Sigmoid colon (tissue), 7 donors: ENCODE results near the gene DIP2B. TPM values are rescaled to one million over a fixed set of nuclear protein-coding genes. Genes with fewer than 3 reads are reported as not detected.

Source experiments
- DNase-seq: peaks from one replicate; pipeline ENCODE4 v3.0.0-alpha.2; 2019
- H3K27ac ChIP-seq, 4 donors: fragments of 200-600 bp; sonication (generic); one replicate each; pipeline ENCODE4 v1.5.1; 2016 to 2019; ENCODE audit warnings: mild to moderate bottlenecking in 1 of 4
- H3K27me3 ChIP-seq, 3 donors: fragments of 200-600 bp; sonication (generic); one replicate each; pipeline ENCODE4 v1.5.1; 2019; ENCODE audit warnings: mild to moderate bottlenecking in 1 of 3
- H3K36me3 ChIP-seq, 4 donors: fragments of 200-600 bp; sonication (generic); one replicate each; pipeline ENCODE4 v1.5.1; 2016 to 2019
- H3K4me1 ChIP-seq, 4 donors: fragments of 200-600 bp; sonication (generic); one replicate each; pipeline ENCODE4 v1.5.1; 2017 to 2019
- H3K4me3 ChIP-seq, 4 donors: fragments of 200-600 bp; sonication (generic); one replicate each; pipeline ENCODE4 v1.5.1; 2017 to 2019; ENCODE audit warnings: mild to moderate bottlenecking in 2 of 4, moderate library complexity in 1 of 4
- H3K9me3 ChIP-seq, 4 donors: fragments of 200-600 bp in 3 of 4; sonication (generic) in 3 of 4; one replicate each; pipeline versions ENCODE4 v1.5.1 to v1.6.1; 2013 to 2019
- EP300 ChIP-seq, 4 donors: sonication (generic); formaldehyde crosslinking; IDR thresholded peaks; one replicate each; pipeline ENCODE4 v1.6.1; 2017; ENCODE audit warnings: antibody characterized with exemption in 4 of 4
- POLR2A ChIP-seq, 2 donors: fragments of 450-650 bp; IDR thresholded peaks; one replicate each; pipeline ENCODE4 v1.6.1; 2016; ENCODE audit warnings: antibody characterized with exemption in 2 of 2, mild to moderate bottlenecking in 2 of 2, moderate library complexity in 2 of 2
- POLR2AphosphoS5 ChIP-seq, 4 donors: sonication (generic); formaldehyde crosslinking; IDR thresholded peaks; one replicate each; pipeline ENCODE4 v1.6.1; 2017; ENCODE audit warnings: antibody characterized with exemption in 4 of 4
- WGBS, 2 donors: extraction: QIAGEN DNeasy Blood & Tissue Kit; methylation state at CpG; one replicate each; pipeline ENCODE4 v1.1.7; 2013; 5-methylcytosine and 5-hydroxymethylcytosine counted together
- intact Hi-C: fragments of 100-400 bp; cut with DNase I; formaldehyde crosslinking; loops from one replicate; pipeline ENCODE4 v1.15.1; 2023
- polyA plus RNA-seq, 3 donors: library from polyadenylated mRNA; stranded (reverse); fragments of 200-250 nt; gene quantifications; one replicate each; pipeline ENCODE4 v1.2.3, GENCODE V29; 2013
- small RNA-seq, 3 donors: library from RNA; depleted of rRNA; stranded (forward); fragments of <200 nt; gene quantifications; one replicate each; pipeline ENCODE3, GENCODE V24; 2016
- total RNA-seq, 4 donors: library from RNA; depleted of rRNA; stranded (reverse); fragments of >200 nt; gene quantifications; one replicate each; pipeline ENCODE4 v1.1.0, GENCODE V29; 2016
- TF ChIP-seq, protein P1 (sequence below), 4 experiments: fragments of 450-650 bp in 3 of 4; fragments of 200-600 bp in 1 of 4; IDR thresholded peaks; one replicate each; pipeline ENCODE4 v1.5.1; 2016 to 2019; ENCODE audit warnings: antibody characterized with exemption in 4 of 4, mild to moderate bottlenecking in 3 of 4, moderate library complexity in 2 of 4
- donor health status: healthy with polysubstance abuse.
- donor health status: Bipolar disorder and iron deficiency.
- donor health status: healthy.

The DIP2B gene
- total and polyA plus RNA-seq, 7 donors = 7.2 to 28.0 (median 16.4) TPM

DNA sequence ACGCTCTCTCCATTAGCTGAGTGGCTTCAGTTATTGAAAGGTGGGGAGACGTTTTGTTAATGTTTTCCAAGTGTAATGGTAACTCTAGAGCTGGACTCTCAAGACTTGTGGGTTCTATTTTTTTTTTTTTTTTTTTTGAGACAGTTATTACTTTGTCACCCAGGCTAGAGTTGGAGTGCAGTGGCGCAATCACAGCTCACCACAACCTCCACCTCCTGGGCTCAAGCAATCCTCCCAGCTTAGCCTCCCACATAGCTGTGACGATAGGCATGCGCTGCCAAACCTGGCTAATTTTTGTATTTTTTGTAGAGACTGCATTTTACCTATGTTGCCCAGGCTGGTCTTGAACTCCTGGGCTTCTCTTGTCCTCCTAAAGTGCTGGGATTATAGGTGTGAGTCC lies 285.3 kb downstream of the DIP2B start:
- no peaks in the 10 kb centered on the region for H3K9me3 ChIP-seq
- 93 to 97% methylated on average over 5 of the region's 5 CpGs for WGBS, 2 donors

More for the DNA sequence above, 285.3 kb downstream of the DIP2B start:
- no peak for DNase-seq
- Histone ChIP-seq H3K4me1 (peaks cover 0 to 19% (median 4%) of the 10 kb centered on the region in 4 donors), H3K4me3 (no peak overlapping the region), H3K27me3 (no peaks in the 10 kb centered on the region), H3K36me3 (no peaks in the 10 kb centered on the region), H3K27ac (no peak overlapping the region)
- intact Hi-C loops = no loop called here
- TF ChIP-seq POLR2AphosphoS5 (IDR thresholded peaks at IDR 0.05) = no peak
- no peak for TF ChIP-seq EP300 (IDR thresholded peaks at IDR 0.05)
- no peak for TF ChIP-seq POLR2A (IDR thresholded peaks at IDR 0.05)
- TF ChIP-seq, protein P1, sequence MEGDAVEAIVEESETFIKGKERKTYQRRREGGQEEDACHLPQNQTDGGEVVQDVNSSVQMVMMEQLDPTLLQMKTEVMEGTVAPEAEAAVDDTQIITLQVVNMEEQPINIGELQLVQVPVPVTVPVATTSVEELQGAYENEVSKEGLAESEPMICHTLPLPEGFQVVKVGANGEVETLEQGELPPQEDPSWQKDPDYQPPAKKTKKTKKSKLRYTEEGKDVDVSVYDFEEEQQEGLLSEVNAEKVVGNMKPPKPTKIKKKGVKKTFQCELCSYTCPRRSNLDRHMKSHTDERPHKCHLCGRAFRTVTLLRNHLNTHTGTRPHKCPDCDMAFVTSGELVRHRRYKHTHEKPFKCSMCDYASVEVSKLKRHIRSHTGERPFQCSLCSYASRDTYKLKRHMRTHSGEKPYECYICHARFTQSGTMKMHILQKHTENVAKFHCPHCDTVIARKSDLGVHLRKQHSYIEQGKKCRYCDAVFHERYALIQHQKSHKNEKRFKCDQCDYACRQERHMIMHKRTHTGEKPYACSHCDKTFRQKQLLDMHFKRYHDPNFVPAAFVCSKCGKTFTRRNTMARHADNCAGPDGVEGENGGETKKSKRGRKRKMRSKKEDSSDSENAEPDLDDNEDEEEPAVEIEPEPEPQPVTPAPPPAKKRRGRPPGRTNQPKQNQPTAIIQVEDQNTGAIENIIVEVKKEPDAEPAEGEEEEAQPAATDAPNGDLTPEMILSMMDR (IDR thresholded peaks at IDR 0.05) = no peak

Small RNAs within 50 kb of the gene (small RNA-seq; reads per million reads assigned to genes)
- gene RF00019 = 0 reads per million in 3 donors
- gene RNU6-238P = 0 reads per million in 3 donors
- 0 reads per million in 3 donors for gene RNU6-769P

Other genes starting within 250 kb of the DIP2B start
- 100 to 1,000 TPM in 1 of 4 donors, 10 to 100 TPM in 3; 39.7 to 111 (median 41.6) TPM for gene LIMA1, start 221.5 kb upstream of the DIP2B start, total RNA-seq
- gene LIMA1, start 221.5 kb upstream of the DIP2B start, polyA plus RNA-seq = 100 to 1,000 TPM; 108 to 181 (median 175) TPM
- not detected for gene FAM186A, start 108.4 kb upstream of the DIP2B start, total RNA-seq
- gene FAM186A, start 108.4 kb upstream of the DIP2B start, polyA plus RNA-seq = not detected
- gene LARP4, start 104.1 kb upstream of the DIP2B start, total RNA-seq = 10 to 100 TPM; 51.9 to 78.4 (median 59.3) TPM
- 10 to 100 TPM in 1 of 3 donors, 1 to 10 TPM in 2; 4.9 to 13.4 (median 8.4) TPM for gene LARP4, start 104.1 kb upstream of the DIP2B start, polyA plus RNA-seq